SKM-1 treated with dmso at 0.1 percent for 144 hours (cell line): ENCODE measurements around the gene ADIPOR1.

ENCODE experiments used
- DNase-seq: peaks from one replicate; lab custom pipeline; 2025; ENCODE audit not compliant: unreplicated experiment; lab: John Stamatoyannopoulos, UW

Gene ADIPOR1

DNA sequence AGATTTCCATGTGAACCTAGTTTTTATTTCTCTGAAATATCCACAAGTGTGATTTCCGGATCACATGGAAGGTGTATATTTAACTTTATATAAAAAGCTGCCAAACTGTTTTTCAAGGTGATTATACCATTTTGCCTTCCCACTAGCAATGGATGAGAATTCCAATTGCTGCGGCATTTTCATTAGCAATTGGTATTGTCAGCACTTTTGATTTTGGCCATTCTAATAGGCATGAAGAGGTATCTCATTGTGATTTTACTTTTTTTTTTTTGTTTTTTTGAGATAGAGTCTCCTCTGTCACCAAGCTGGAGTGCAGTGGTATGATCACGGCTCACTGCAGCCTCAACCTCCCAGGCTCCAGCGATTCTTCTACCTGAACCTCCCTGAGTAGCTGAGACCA is 13.9 kb upstream of the ADIPOR1 start:
- no peak for DNase-seq

DNA sequence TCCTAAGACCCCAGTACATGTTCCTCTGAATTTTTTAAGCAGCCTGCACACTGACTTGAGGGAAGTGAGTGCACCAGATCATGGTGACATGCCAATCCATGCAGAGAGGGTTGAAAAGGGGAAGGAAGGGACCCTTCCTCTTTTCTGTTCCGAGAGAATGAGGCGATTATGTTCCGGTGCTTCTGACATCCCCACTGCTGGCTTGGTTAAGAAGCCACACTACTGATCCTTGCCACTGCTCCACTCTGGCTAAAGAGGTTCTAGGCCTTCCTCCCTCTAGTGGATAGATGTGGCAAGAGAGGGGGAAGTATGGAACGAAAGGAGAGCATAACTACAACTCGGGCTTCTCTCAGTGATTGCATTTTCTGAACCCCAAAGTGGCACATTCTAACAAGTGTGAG is 10.8 kb upstream of the ADIPOR1 start:
- peak; percentile 100 for DNase-seq

- DNase-seq, result no peak
Measured at GRCh38 chr1:202968351-202968750, 10.2 kb upstream of the ADIPOR1 start.

GRCh38 chr1:202967684-202968281 is 9.7 kb upstream of the ADIPOR1 start:
- DNase-seq, result peak; percentile 33

DNA sequence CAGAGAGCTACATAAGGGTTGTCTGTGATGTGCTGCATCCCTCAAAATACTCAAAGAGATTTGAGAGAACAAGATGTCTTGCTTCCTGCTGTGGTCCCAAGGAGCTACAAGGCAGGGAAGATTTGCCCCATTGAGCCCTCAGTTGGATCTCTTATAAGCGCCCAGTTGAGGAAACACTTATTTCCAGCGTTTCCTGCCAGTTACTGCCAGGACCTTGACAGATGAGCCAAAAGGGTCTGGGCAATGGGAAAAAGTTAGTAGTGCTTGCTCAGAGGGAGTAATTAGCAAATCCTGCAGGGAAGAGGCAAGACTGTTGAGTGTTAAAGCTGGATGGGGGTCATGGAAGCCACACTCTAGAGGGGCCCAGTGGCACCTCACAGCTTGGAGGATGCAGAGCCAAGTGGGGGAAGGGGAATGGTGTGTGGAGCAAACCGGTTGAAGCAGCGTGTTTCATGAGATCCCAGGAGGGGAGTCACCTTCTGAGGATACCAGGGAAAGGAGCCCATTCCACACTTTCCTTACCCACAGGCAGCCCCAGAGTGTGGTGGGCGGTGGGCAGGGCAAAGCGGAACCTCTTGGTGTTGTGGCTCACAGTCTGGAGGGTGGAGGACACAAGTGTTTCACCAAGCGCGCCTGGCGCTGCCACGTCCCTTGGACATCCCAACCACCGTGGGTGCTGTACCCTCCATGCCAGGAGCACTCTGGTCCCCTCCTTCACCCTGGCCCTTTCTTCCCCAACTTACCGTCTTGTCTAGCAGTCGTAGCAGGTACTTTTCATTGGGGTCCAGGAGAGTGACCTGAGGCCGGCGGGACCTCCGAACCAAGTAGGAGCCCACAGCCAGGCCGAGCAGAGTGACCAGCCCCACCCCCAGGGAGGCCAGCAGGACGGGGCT is 8.1 kb upstream of the ADIPOR1 start:
- no peak for DNase-seq

- DNase-seq, result no peak
Measured at GRCh38 chr1:202965422-202965821, 7.3 kb upstream of the ADIPOR1 start.

DNA sequence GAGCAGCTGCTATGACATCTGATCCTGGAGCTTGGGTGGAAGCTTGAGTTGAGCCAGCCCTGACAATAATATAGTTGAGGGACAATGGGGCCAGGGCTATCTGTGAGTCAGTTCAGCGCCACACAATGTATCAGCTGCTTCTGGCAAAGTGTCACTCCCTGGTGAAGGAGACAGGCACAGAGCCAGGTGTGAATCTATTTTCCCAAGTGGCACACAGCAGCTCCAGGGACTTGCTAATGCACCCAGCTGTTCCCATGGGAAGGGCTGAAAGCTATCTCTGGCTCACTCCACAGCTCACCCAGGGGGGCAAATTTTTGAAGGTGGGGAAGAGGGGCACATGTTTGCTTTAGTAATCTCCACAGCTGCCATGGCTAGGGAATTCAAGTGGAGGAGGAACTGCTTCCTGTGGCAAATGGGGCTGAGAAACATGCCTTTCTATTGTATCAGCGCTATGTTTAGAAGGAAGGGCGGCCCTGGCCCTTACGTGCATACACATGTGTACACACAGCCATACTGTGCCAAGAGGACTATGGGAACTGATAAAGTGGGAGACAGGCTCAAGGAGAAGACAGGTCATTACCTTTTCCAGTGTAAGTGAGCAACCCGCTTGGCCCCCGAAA is 6.8 kb upstream of the ADIPOR1 start:
- DNase-seq, result no peak

- no peak for DNase-seq
Measured at GRCh38 chr1:202961220-202961880, 3.2 kb upstream of the ADIPOR1 start.

GRCh38 chr1:202959276-202959620 is 1.1 kb upstream of the ADIPOR1 start:
- no peak for DNase-seq

DNA sequence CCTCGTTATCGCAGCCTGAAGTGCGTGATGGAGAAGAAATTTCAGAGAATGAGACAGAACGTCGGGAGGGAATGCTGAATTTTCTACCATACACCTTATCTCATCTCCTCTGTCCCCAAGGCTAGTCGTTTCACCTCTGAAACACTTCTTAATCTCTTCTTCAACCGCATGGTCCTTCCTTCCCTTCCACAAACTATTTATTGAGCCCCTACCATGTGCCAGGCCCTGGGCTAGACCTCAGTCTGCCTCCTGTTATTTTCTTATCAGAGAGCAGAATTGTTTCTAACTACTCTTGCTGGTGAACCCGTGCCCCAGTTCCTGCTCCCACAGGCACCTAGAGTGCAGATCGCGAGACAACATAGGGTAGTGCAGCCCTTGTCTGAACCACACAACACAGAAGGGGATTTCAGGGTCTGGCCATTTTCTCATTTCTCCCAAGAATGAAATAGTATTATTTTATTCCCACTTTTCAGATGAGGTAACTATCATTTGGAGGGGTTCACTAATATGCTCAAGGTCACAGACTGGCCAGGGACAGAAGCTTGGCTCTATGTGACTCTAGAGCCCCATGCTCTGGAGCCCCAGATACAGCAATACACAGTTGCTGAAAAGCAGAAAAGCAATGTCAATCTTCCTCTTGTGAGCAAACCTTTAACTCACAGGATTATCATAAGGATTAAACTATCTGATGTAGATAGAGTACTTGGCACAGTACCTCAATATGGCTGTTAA is 598 bp upstream of the ADIPOR1 start:
- no peak for DNase-seq

DNA sequence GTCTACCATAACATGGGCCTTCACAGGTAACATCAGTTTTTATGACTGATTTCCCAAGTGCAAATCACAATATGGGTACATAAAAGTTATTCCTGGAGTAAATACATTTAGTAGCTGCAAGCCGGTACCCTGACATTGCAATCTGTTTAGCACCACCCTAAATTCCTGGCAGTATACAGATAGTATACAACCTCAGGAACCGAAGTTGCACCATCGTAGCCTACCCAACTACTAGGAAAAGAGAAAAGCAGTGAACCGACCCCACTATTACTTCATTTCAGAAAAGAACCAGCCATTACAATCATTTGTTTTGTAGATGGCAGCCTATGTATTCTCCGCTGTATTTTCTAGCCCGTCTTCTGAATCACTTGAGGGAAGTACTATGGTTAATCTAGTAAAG is 1.1 kb downstream of the ADIPOR1 start:
- no peak for DNase-seq

DNA sequence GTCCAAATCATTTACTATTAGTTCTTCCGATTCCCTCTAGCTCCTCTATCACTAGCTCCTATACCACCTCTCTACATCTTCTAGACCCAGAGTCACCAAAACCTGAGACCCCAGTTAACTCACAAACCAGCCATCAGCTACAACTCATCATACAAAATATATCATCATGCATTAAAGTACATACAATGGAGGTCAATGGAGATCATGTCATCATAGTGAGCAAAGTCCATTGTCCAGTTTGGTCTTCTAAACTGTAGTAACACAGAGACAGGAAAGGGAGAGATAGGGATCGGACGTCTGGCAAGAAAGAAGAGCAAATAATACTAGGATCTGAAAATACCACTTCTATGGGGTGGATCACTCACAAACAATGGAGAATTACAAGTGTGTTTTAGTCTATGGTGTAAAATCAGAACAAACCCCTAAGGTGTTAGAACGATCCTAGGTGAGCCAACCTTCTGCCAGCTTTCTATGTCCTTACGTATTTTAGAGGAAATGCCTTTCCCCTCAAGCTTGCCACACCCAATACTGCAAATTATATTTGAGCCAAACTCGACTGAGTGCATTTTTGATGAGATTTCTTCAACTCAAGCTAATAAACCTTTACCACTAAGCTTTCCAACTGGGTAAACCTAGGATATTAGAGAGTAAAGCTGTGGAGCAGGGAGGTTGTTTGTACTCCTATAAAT is 3.9 kb downstream of the ADIPOR1 start:
- no peak for DNase-seq

DNA sequence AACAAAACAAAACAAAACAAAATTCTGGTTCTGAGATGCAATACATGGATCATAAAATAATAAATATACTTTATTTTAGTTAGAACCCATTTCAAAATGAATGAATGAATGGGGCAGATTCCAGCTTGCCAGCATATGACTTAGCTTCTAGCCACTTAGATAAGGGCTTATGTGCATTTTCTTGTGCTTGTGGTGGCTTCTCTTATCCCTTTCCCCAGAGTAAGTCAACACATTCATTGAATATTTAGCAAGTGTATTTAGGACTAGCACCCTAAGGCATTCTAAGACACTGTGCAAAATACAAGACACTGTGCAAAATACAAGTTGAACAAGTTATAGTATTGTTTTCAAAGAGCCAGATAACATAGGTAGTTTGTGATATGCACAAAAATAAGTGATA is 4.7 kb downstream of the ADIPOR1 start:
- no peak for DNase-seq

DNA sequence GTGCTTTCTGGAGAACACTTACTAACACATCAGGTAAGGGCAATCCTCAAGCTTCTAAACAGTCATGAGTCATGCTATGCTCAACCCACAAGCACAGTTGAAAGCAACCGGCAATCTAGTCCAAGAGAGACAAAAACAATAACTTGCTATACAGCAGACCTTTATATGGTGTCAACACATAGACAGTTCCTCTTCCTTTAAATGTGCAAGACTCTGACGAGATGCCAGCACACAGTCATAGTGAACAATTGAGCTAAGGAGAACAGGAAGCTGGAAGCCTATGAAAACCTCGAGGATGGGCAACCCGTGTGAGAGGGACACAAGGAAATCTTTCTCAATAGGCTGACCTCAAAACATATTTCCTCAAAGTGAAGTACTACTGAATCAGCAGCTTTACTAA is 5.3 kb downstream of the ADIPOR1 start:
- peak; percentile 99 for DNase-seq

- no peak for DNase-seq
Measured at GRCh38 chr1:202952099-202952498, 6.0 kb downstream of the ADIPOR1 start.

- DNase-seq, result no peak
Measured at GRCh38 chr1:202951437-202951836, 6.7 kb downstream of the ADIPOR1 start.

GRCh38 chr1:202945483-202945882 is 12.6 kb downstream of the ADIPOR1 start:
- DNase-seq, result no peak

DNA sequence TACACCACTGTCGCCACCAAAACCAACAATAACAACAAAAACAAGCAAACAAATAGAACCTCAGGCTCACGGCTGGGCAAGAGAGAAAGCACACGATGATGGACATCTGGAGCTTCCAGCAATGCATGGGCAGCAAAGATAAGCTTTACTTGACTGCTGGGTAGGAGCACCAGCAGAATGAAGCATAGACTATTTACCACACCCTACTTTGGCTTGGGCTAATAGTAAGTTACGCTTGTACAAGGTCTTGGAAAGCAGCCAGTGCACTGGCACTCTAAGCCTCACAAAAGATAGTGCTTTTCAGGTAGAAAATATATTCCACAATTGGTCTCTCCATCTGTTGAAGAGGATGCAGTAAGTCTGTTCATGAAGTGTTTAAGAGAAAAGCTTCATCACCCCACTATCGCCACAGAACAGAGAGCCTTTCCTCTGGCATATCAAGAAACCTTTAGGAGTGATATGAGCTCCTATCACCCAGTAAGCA is 13.6 kb downstream of the ADIPOR1 start:
- no peak for DNase-seq

GRCh38 chr1:202942426-202942825 is 15.7 kb downstream of the ADIPOR1 start:
- no peak for DNase-seq

GRCh38 chr1:202941372-202941771 is 16.7 kb downstream of the ADIPOR1 start:
- no peak for DNase-seq
